ENCODE data around the gene RSPO1. TPM values are rescaled to one million over a fixed set of nuclear protein-coding genes. Genes with fewer than 3 reads are reported as not detected.

RSPO1 gene
- total and polyA plus RNA-seq, 2 of the 13 experiments (the other 11 are each of a cell fraction or from before 2014, with no cell fraction given) = not detected

DNA sequence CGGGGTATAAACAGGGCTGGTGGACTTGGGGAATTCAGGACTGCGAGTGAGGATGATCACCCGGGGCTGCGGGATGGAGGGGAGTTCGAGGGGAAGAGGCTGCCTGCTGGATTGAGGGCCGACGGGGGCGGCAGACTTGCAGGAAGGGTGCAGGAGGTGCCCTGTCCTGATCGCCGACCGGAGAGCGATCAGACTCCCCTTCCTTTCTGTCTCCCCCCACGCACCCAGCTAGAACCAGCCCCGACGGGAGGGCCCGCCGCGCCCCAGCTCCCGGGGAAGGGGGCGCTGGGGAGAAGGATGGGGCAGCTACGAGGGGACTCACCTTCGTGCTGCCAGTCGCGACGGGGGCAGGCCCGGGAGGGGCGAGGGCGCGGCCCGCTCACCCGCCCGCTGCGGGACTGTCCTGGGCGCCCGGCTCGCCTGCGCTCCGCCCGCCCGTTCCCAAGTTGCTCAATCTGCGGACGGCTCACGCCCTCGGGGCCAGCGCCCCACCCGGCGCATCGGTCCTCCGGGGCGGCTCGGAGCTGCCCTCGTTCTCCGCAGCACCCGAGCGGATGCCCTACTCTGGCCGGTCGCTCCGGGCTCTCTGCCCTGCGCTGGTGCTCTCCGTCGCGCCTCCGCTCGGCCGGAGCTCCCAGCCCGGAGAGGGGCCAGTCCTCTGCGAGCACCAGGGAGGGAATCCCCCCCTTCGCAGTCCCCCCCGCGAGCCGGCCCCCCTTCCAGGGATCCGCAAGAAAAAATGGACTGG lies at the start of gene RSPO1 (continued):
- TF ChIP-seq NCOA2 (CRISPR knock-in tag; IDR thresholded peaks at IDR 0.05) (no peak), CC2D1A (CRISPR knock-in tag; IDR thresholded peaks at IDR 0.05) (no peak), ELF3 (CRISPR knock-in tag; IDR thresholded peaks at IDR 0.05) (no peak), TSC22D2 (CRISPR knock-in tag; IDR thresholded peaks at IDR 0.05; ENCODE audit: borderline replicate concordance) (no peak), NFKBIZ (CRISPR knock-in tag; IDR thresholded peaks at IDR 0.05) (no peak), ZNF143 (CRISPR knock-in tag; IDR thresholded peaks at IDR 0.05) (no peak), ZNF280D (CRISPR knock-in tag; IDR thresholded peaks at IDR 0.05) (no peak), PTBP1 (IDR thresholded peaks at IDR 0.05; ENCODE audit: low read depth, low read length, poor library complexity, severe bottlenecking) (no peak), RXRB (CRISPR knock-in tag; IDR thresholded peaks at IDR 0.05; ENCODE audit: borderline replicate concordance) (no peak), MXD1 (CRISPR knock-in tag; IDR thresholded peaks at IDR 0.05) (no peak), MYPOP (CRISPR knock-in tag; IDR thresholded peaks at IDR 0.05) (no peak), ZNF12 (CRISPR knock-in tag; IDR thresholded peaks at IDR 0.05) (no peak), SMC3 (IDR thresholded peaks at IDR 0.05; ENCODE audit: low read length) (no peak), ZNF800 (CRISPR knock-in tag; IDR thresholded peaks at IDR 0.05) (0 out of 2 replicates have a peak, but pooled peaks have one; percentile 33), AKAP8 (CRISPR knock-in tag; IDR thresholded peaks at IDR 0.05) (no peak), DNMT3B (CRISPR knock-in tag; conservative IDR thresholded peaks at IDR 0.05) (no peak), ZNF839 (CRISPR knock-in tag; IDR thresholded peaks at IDR 0.05; ENCODE audit: borderline replicate concordance) (no peak), ZNF841 (CRISPR knock-in tag; IDR thresholded peaks at IDR 0.05; ENCODE audit: borderline replicate concordance) (no peak), EP300 (IDR thresholded peaks at IDR 0.05; ENCODE audit: low read depth in 2 of 2, low read length in 2 of 2) (no peak), EP300 (CRISPR knock-in tag; IDR thresholded peaks at IDR 0.05; ENCODE audit: borderline replicate concordance) (no peak), CEBPG (CRISPR knock-in tag; IDR thresholded peaks at IDR 0.05) (0 out of 2 replicates have a peak, but pooled peaks have one; percentile 25)
- TF ChIP-seq, protein P1, sequence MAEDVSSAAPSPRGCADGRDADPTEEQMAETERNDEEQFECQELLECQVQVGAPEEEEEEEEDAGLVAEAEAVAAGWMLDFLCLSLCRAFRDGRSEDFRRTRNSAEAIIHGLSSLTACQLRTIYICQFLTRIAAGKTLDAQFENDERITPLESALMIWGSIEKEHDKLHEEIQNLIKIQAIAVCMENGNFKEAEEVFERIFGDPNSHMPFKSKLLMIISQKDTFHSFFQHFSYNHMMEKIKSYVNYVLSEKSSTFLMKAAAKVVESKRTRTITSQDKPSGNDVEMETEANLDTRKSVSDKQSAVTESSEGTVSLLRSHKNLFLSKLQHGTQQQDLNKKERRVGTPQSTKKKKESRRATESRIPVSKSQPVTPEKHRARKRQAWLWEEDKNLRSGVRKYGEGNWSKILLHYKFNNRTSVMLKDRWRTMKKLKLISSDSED (CRISPR knock-in tag; IDR thresholded peaks at IDR 0.05) = no peak
